Measurements from ENCODE around the gene NCAPG2.

Gene NCAPG2

DNA sequence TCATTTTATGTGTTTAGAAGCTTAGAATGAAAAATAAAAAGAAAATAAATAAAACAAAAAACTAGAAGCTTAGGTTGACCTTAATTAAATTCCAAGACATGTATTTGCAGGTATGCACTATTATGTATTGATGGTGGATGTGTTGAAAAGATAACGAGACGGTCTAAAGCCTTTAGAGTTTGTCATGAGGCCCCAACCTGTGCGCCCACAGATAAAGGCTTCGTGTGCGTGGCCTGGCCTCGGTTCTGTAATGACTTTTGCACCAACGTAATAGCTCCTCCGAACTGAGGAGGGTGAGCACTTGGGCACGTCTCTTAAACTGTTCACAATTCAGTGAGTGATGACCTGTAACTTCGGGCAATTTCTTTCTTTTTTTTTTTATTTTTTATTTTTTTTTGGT is 43.7 kb upstream of the NCAPG2 start:
- Histone ChIP-seq H3K4me2 (ENCODE audit: low read depth, low read length) (no peak overlapping the region), H3K4me3 (ENCODE audit: low read length) (no peak overlapping the region), H2AFZ (ENCODE audit: low read length) (no peak overlapping the region), H3K79me2 (ENCODE audit: low read length) (no peaks in the 10 kb centered on the region), H4K20me1 (ENCODE audit: insufficient read depth, low read length) (no peaks in the 10 kb centered on the region), H3K9ac (ENCODE audit: low read length) (no peak overlapping the region), H3K4me1 (ENCODE audit: low read length) (no peaks in the 10 kb centered on the region), H3K27me3 (replicated peaks; ENCODE audit: insufficient read depth, low read length) (no peaks in the 10 kb centered on the region), H3K9me3 (replicated peaks; ENCODE audit: insufficient read depth, low read length) (no peaks in the 10 kb centered on the region), H3K36me3 (replicated peaks; ENCODE audit: insufficient read depth, low read length) (no peaks in the 10 kb centered on the region; the same call in 1 of the 2 replicates), H3F3A (ENCODE audit: insufficient read depth, low read length) (no peaks in the 10 kb centered on the region), H3K9me2 (replicated peaks; ENCODE audit: insufficient read depth, low read length) (no peaks in the 10 kb centered on the region), H3K27ac (ENCODE audit: low read length) (no peak overlapping the region)
- TF ChIP-seq EZH2 (optimal IDR thresholded peaks at IDR 0.05; ENCODE audit: low read depth, low read length) (no peak), CTCF (IDR thresholded peaks at IDR 0.05; ENCODE audit: low read length) (no peak), EZH2phosphoT487 (IDR thresholded peaks at IDR 0.05; ENCODE audit: low read length) (no peak)
- no peak for DNase-seq

DNA sequence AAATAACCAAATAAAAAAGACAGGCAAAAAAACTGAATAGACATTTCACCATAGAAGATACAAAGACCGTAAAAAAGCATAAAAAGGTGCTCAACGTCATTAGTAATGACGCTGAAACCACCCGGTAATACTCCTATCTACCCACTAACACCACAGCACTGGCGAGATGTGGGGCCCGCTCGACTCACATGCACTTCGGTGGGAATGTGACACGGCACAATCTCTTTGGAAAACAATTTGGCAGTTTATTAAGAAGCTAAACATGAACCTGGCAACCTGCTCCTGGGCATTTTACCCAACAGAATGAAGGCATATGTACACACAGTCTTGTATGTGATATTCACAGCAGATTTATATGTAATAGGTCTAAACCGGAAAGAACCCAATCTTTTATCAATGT is 42.8 kb upstream of the NCAPG2 start:
- Histone ChIP-seq H3K36me3 (replicated peaks; ENCODE audit: insufficient read depth, low read length) (no peaks in the 10 kb centered on the region; the same call in 1 of the 2 replicates), H3F3A (ENCODE audit: insufficient read depth, low read length) (no peaks in the 10 kb centered on the region), H3K4me3 (ENCODE audit: low read length) (no peak overlapping the region), H3K27ac (ENCODE audit: low read length) (no peak overlapping the region), H3K27me3 (replicated peaks; ENCODE audit: insufficient read depth, low read length) (no peaks in the 10 kb centered on the region), H3K9ac (ENCODE audit: low read length) (no peak overlapping the region), H3K9me3 (replicated peaks; ENCODE audit: insufficient read depth, low read length) (no peaks in the 10 kb centered on the region), H4K20me1 (ENCODE audit: insufficient read depth, low read length) (no peaks in the 10 kb centered on the region), H3K79me2 (ENCODE audit: low read length) (no peaks in the 10 kb centered on the region), H3K4me2 (ENCODE audit: low read depth, low read length) (no peak overlapping the region), H3K4me1 (ENCODE audit: low read length) (no peaks in the 10 kb centered on the region), H2AFZ (ENCODE audit: low read length) (no peak overlapping the region), H3K9me2 (replicated peaks; ENCODE audit: insufficient read depth, low read length) (no peaks in the 10 kb centered on the region)
- TF ChIP-seq EZH2 (optimal IDR thresholded peaks at IDR 0.05; ENCODE audit: low read depth, low read length) (no peak), EZH2phosphoT487 (IDR thresholded peaks at IDR 0.05; ENCODE audit: low read length) (no peak)
- DNase-seq, result no peak

GRCh38 chr7:158746957-158747356 is 42.4 kb upstream of the NCAPG2 start:
- H3K36me3 ChIP-seq (replicated peaks; ENCODE audit: insufficient read depth, low read length), result no peaks in the 10 kb centered on the region; the same call in 1 of the 2 replicates
- no peak for DNase-seq
- no peaks in the 10 kb centered on the region for H3K27me3 ChIP-seq (replicated peaks; ENCODE audit: insufficient read depth, low read length)

More at GRCh38 chr7:158746957-158747356, 42.4 kb upstream of the NCAPG2 start:
- H3K9me2 ChIP-seq (replicated peaks; ENCODE audit: insufficient read depth, low read length), result no peaks in the 10 kb centered on the region
- no peaks in the 10 kb centered on the region for H3F3A ChIP-seq (ENCODE audit: insufficient read depth, low read length)
- no peak for TF ChIP-seq CTCF (IDR thresholded peaks at IDR 0.05; ENCODE audit: low read length)
- no peaks in the 10 kb centered on the region for H3K79me2 ChIP-seq (ENCODE audit: low read length)
- H3K4me2 ChIP-seq (ENCODE audit: low read depth, low read length), result no peak overlapping the region
- no peak overlapping the region for H3K9ac ChIP-seq (ENCODE audit: low read length)
- no peak overlapping the region for H2AFZ ChIP-seq (ENCODE audit: low read length)
- H3K9me3 ChIP-seq (replicated peaks; ENCODE audit: insufficient read depth, low read length), result no peaks in the 10 kb centered on the region
- no peaks in the 10 kb centered on the region for H4K20me1 ChIP-seq (ENCODE audit: insufficient read depth, low read length)
- H3K4me1 ChIP-seq (ENCODE audit: low read length), result no peaks in the 10 kb centered on the region
- no peak overlapping the region for H3K27ac ChIP-seq (ENCODE audit: low read length)
- no peak overlapping the region for H3K4me3 ChIP-seq (ENCODE audit: low read length)

Measured in MM.1S (cell line).